Right renal pelvis (tissue), 4 donors: Measurements from ENCODE around the gene PIANP. TPM values are rescaled to one million over a fixed set of nuclear protein-coding genes. Genes with fewer than 3 reads are reported as not detected.

Source experiments
- DNase-seq, 4 donors: peaks; one replicate each; pipeline ENCODE4 v3.0.0-alpha.2; 2013; ENCODE audit warnings: low read depth in 4 of 4, low spot score in 3 of 4, missing footprints in 1 of 4
- polyA plus RNA-seq, 4 donors: library from polyadenylated mRNA; unstranded; fragments of 120-200 nt; gene quantifications; one replicate each; pipeline ENCODE4 v1.2.1, GENCODE V29; 2013; ENCODE audit not compliant: insufficient read length in 4 of 4

The PIANP gene
- polyA plus RNA-seq, 4 donors = 11.2 to 16.7 (median 11.3) TPM

GRCh38 chr12:6676962-6677361 lies 23.7 kb downstream of the PIANP start:
- DNase-seq = no peak

DNA sequence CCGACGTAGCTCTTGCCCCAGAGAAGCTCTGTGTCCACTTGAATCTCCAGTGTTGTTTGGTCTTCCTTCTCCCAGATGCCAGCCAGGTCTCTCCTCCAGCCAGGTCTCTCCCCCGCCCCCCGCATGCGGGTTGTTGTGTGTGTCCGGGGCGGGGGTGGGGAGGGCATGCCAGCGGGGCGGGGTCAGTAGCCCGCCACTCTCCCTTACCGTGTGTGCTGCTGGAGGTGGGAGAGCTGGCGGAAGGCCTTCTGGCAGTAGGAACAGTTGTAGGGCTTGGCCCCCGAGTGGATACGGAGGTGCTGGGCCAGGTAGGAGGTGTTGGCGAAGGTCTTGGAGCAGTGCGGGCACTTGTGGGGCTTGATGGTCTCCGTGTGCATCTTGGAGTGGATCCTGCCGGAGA lies 28.5 kb downstream of the PIANP start:
- no peak for DNase-seq

DNA sequence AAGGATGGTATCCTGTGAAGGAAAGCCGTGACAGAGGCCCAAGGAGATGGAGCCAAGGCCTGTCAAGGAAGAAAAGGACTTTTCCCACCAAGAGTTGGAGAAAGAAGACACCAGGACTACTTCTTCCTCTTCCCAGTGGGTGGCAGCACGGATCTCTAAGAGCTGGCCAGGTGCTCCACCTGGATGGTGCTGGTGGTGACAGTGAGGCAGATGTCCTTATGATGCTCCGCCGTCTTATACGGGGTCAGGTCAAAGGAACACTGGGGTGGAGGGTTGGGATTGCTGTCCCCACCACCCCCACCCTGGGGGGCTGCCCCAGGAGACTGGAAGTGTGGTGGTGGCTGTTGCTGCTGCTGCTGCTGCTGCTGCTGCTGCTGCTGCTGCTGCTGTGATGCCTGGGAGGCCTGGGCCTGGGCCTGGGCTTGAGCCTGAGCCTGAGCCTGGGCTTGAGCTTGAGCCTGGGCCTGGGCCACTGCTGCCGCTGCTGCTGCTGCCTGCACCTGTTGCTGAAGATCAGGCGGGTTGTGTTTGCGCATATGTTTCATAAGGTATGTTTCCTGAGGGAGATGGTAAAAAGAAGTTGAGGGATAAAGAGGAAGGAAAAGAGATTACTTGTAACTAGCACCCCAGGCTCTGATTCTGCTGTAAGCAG lies 32.9 kb downstream of the PIANP start:
- DNase-seq = no peak

DNA sequence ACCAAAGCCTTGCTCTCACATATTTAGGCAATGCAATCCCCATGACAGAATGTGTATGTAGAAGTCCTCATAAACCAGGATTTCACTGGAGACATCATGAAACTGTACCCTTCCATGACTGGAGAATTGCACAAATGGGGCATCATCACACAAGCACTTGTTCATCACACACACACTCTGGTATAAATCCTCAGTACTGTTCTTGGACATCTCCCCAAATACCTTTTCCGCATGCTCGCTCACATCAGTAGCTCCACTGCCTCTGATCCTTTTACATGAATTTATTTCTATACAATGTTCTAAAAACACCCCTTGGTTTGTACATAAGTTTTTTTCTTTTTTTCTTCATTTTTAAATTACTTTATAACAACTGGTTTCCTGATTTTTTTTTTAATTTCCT lies 34.4 kb downstream of the PIANP start:
- DNase-seq = no peak

DNA sequence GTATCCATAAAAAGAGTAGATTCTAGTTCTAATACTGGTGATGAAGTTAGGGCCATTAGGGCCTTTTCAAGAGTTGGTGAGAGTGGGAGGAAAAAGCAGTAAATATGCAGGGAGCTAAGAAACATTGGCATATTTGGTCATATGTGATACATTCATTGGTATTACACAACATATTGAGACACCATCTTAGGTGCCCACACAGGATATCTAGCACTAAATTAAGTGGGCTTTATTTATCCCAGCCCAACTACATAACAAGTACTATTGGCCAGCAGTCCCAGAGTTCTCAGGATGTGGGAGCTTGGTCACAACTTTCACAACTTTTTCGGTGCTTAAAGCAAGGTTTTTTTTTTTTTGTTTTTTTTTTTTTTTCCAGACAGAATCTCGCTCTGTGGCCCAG lies 35.7 kb downstream of the PIANP start:
- DNase-seq = no peak

DNA sequence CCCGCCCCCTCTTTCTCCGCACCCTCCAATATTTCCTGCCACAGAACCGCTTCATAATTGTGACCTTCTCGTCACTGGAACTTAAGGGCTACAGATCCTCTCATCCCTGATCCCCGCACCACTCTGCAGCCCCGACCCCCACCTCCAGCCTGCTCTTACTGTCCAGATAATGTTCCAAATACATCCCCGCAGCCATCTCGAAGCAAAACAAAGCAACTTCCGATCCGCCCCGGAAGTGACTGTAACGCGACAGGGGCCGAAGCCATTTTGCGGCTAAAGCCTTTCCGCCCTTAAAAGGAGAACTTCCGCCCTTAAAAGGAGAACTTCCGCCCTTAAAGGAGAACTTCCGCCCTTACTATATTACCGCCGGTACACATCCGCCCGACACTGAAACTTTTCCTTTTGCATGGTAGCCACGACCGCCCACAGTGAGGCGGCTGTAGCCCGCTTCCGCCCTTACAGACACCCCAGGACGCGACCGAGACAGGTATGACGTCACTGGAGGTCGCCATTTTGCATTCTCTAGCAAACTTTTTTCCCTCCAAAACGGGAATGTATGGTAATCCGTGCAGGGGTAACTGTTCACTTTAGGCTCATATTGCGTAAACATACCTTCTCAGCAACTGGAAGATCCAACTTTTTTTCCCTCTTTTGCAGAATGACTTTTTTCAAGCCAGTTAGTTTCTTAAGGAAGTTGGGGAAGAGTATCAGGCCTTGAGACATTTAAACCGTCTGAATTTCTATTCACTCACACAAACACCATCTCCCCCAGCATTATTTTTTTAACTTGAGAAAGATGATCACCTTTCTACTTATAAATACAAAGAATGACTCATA lies 37.5 kb downstream of the PIANP start, which contains the start of gene ING4:
Gene ING4, minus strand, starts transcription at position 214 of the 837 bp plus-strand sequence. Its CDS starts 18 bp downstream, at position 196.
- peak; percentile 94 to 99 (median 99) for DNase-seq

- DNase-seq = peak in 1 of 4 donors; percentile 54
These were observed 38.1 kb downstream of the PIANP start for GRCh38 chr12:6662602-6662905.

GRCh38 chr12:6653987-6654386 lies 46.6 kb downstream of the PIANP start:
- no peak for DNase-seq

- no peak for DNase-seq
These were observed 47.3 kb downstream of the PIANP start for GRCh38 chr12:6653342-6653741.

- DNase-seq = no peak
These were observed 48.2 kb downstream of the PIANP start for GRCh38 chr12:6652391-6652790.

- DNase-seq = no peak
These were observed 49.8 kb downstream of the PIANP start for GRCh38 chr12:6650832-6651231.

DNA sequence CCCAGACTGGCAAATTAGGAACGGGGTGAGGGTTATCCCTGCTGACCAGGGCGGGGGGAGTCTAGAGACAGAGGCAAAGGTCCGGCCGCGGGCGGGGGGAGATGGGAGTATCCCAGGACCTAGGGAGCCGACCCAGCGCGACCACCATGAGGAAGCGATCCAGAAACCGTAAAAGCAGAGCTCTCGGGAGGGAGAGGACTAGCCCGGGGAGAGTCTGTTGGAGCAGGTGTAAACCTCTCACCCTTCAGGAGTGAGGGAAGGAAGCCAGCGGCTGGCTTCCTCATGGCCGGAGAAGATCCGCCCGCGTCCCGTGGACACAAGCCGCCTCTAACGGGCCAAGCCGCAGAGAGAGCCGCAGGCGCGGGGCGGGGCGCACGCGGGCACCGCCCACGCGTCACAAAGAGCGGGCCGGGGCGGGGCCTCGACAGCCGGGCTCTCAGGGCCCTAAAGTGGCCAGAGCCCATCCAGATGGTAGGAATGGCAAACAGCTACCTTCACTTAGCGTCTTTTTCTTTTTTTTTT lies 53.5 kb downstream of the PIANP start, which contains the start of gene ACRBP:
Gene ACRBP, minus strand, starts transcription at position 350 of the 522 bp plus-strand sequence. Its CDS starts 66 bp downstream, at position 284.
- DNase-seq = peak in 1 of 4 donors; percentile 39

DNA sequence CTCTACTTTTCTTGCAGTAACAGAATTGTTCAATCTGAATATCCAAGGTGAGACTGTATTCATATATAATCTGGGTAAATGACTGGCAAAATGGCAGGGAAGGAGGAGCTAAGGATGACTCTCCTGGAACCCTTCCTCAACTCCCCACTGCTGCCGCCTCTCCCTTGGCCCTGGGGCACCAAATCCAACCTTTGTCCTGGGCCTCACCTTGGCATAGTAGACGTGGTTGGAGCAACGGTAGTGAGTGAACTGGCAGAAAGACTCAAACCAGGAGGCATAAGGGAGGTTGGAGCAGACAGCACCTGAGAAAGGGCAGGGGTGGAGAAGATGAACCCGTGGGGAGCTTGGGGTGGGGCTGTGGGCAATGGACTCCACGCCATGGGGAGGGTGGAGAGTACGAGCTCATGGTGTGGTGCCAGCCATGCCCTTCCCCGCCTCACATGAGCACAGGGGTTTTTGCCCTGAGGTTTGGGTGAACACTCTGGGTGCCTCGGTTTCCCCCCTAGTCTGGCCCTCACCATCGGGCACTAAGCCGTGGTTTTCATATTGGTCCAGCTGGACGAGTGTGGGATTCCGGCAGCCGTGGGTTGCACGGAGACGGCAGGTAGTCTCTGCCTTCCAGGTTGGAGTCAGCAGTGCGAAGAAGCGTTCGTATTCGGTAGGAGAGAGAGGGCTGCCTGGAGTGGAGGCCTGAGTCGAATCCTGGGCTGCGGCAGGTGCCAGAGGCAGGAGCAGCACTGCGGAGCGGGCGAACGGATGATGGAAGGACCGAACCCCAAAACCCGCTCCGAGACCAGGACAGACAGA lies 54.1 kb downstream of the PIANP start:
- no peak for DNase-seq

DNA sequence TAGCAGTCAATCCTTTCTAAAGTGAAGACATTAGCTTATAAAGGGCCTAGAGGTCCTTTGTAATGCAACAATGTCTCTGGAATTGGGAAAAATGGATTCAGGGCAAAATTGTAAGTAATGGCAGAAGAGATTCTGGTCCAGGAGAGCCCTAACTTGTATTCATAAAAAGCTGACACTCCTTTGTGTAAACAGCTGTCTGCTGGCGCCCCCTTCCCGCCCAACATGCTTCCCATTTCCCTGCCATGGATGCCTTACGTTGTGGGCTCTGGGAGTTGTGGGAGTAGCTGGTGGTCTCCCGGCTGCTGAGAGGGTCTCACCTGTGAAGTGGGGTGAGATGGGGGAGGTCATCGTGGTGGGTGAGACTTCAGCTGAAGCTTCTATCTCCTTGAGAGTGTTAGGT lies 55.7 kb downstream of the PIANP start:
- no peak for DNase-seq

- DNase-seq = no peak
These were observed 56.4 kb downstream of the PIANP start for GRCh38 chr12:6644257-6644596.

Other genes starting within 250 kb of the PIANP start
- gene TAPBPL, start 248.8 kb downstream of the PIANP start, polyA plus RNA-seq = 10 to 100 TPM; 16.1 to 19.8 (median 18.7) TPM
- 10 to 100 TPM in 2 of 4 donors, 1 to 10 TPM in 2; 8.0 to 11.6 (median 10.1) TPM for gene VAMP1, start 230.1 kb downstream of the PIANP start, polyA plus RNA-seq
- 100 to 1,000 TPM; 179 to 191 (median 185) TPM for gene MRPL51, start 207.6 kb downstream of the PIANP start, polyA plus RNA-seq
- 10 to 100 TPM; 57.5 to 62.5 (median 59.9) TPM for gene NCAPD2, start 206.7 kb downstream of the PIANP start, polyA plus RNA-seq
- 1,000 to 10,000 TPM; 1,811 to 2,323 (median 1,879) TPM for gene GAPDH, start 166.3 kb downstream of the PIANP start, polyA plus RNA-seq
- 10 to 100 TPM; 12.1 to 16.5 (median 14.0) TPM for gene IFFO1, start 144.8 kb downstream of the PIANP start, polyA plus RNA-seq
- gene NOP2, start 132.5 kb downstream of the PIANP start, polyA plus RNA-seq = 10 to 100 TPM; 22.8 to 26.9 (median 23.9) TPM
- 100 to 1,000 TPM; 267 to 304 (median 280) TPM for gene CHD4, start 93.4 kb downstream of the PIANP start, polyA plus RNA-seq
- 1 to 10 TPM; 1.0 to 1.8 (median 1.4) TPM for gene LPAR5, start 64.9 kb downstream of the PIANP start, polyA plus RNA-seq
- 1 to 10 TPM; 4.2 to 6.9 (median 5.6) TPM for gene ACRBP, start 53.4 kb downstream of the PIANP start, polyA plus RNA-seq
- gene ING4, start 37.7 kb downstream of the PIANP start, polyA plus RNA-seq = 100 to 1,000 TPM; 117 to 136 (median 120) TPM
- gene ZNF384, start 11.4 kb downstream of the PIANP start, polyA plus RNA-seq = 10 to 100 TPM; 75.9 to 87.8 (median 84.9) TPM
- gene COPS7A, start 23.2 kb upstream of the PIANP start, polyA plus RNA-seq = 10 to 100 TPM; 66.4 to 74.5 (median 69.6) TPM
- 100 to 1,000 TPM; 205 to 257 (median 211) TPM for gene MLF2, start 52.3 kb upstream of the PIANP start, polyA plus RNA-seq
- 100 to 1,000 TPM; 540 to 611 (median 577) TPM for gene PTMS, start 65.5 kb upstream of the PIANP start, polyA plus RNA-seq
- 1 to 10 TPM; 1.6 to 1.9 (median 1.7) TPM for gene LAG3, start 71.7 kb upstream of the PIANP start, polyA plus RNA-seq
- gene CD4, start 88.7 kb upstream of the PIANP start, polyA plus RNA-seq = 10 to 100 TPM; 29.9 to 33.8 (median 31.2) TPM
- gene GPR162, start 121.0 kb upstream of the PIANP start, polyA plus RNA-seq = 10 to 100 TPM; 24.6 to 41.9 (median 29.4) TPM
- gene P3H3, start 127.6 kb upstream of the PIANP start, polyA plus RNA-seq = 10 to 100 TPM; 24.5 to 37.1 (median 29.3) TPM
- 1 to 10 TPM; 5.0 to 7.5 (median 5.5) TPM for gene GNB3, start 140.1 kb upstream of the PIANP start, polyA plus RNA-seq
- 10 to 100 TPM; 25.2 to 26.9 (median 25.8) TPM for gene CDCA3, start 150.5 kb upstream of the PIANP start, polyA plus RNA-seq
- 10 to 100 TPM; 56.5 to 71.2 (median 61.1) TPM for gene USP5, start 151.3 kb upstream of the PIANP start, polyA plus RNA-seq
- 100 to 1,000 TPM; 570 to 637 (median 589) TPM for gene TPI1, start 166.7 kb upstream of the PIANP start, polyA plus RNA-seq
- gene SPSB2, start 172.5 kb upstream of the PIANP start, polyA plus RNA-seq = 10 to 100 TPM; 10.1 to 15.0 (median 11.8) TPM
- gene LRRC23, start 204.0 kb upstream of the PIANP start, polyA plus RNA-seq = 10 to 100 TPM; 15.0 to 20.1 (median 17.8) TPM
- gene ENO2, start 213.8 kb upstream of the PIANP start, polyA plus RNA-seq = 10 to 100 TPM; 12.1 to 15.7 (median 13.0) TPM
- 100 to 1,000 TPM; 103 to 136 (median 119) TPM for gene ATN1, start 227.1 kb upstream of the PIANP start, polyA plus RNA-seq
- gene RNU7-1, start 243.0 kb upstream of the PIANP start, polyA plus RNA-seq = 10 to 100 TPM in 1 of 4 donors, 1 to 10 TPM in 1, not detected in 2; 3.8 to 10.0 TPM
- gene C12orf57, start 243.2 kb upstream of the PIANP start, polyA plus RNA-seq = 100 to 1,000 TPM; 124 to 184 (median 147) TPM